ENCODE measurements around the gene SDR42E2.

- no peak for TF ChIP-seq EZH2 (IDR thresholded peaks at IDR 0.05; ENCODE audit: borderline replicate concordance, control insufficient read depth, low read depth, low read length)
- no peak for TF ChIP-seq JUND (IDR thresholded peaks at IDR 0.05; ENCODE audit: low read depth, low read length)
- no peak for TF ChIP-seq RAD21 (IDR thresholded peaks at IDR 0.05; ENCODE audit: insufficient read depth, low read depth, low read length)
- TF ChIP-seq GABPA (IDR thresholded peaks at IDR 0.05; ENCODE audit: low read depth) = no peak
- TF ChIP-seq, protein P1, sequence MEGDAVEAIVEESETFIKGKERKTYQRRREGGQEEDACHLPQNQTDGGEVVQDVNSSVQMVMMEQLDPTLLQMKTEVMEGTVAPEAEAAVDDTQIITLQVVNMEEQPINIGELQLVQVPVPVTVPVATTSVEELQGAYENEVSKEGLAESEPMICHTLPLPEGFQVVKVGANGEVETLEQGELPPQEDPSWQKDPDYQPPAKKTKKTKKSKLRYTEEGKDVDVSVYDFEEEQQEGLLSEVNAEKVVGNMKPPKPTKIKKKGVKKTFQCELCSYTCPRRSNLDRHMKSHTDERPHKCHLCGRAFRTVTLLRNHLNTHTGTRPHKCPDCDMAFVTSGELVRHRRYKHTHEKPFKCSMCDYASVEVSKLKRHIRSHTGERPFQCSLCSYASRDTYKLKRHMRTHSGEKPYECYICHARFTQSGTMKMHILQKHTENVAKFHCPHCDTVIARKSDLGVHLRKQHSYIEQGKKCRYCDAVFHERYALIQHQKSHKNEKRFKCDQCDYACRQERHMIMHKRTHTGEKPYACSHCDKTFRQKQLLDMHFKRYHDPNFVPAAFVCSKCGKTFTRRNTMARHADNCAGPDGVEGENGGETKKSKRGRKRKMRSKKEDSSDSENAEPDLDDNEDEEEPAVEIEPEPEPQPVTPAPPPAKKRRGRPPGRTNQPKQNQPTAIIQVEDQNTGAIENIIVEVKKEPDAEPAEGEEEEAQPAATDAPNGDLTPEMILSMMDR (IDR thresholded peaks at IDR 0.05 in 2 of 3, conservative IDR thresholded peaks at IDR 0.05 in 1 of 3; ENCODE audit: control insufficient read depth in 2 of 3, extremely low read depth in 1 of 3, insufficient read depth in 1 of 3, low read depth in 3 of 3, low read length in 3 of 3) = no peak
- TF ChIP-seq MTA3 (IDR thresholded peaks at IDR 0.05; ENCODE audit: borderline replicate concordance, low read length) = no peak
- no peak for TF ChIP-seq TCF12 (IDR thresholded peaks at IDR 0.05; ENCODE audit: low read depth, low read length)
- no peak for TF ChIP-seq EED (IDR thresholded peaks at IDR 0.05; ENCODE audit: low read depth)
Observed at GRCh38 chr16:22188267-22188594, 25.9 kb downstream of the SDR42E2 start.

Measured in GM12878 (cell line).